Thyroid gland (tissue), 4 donors: ENCODE data around the gene BCAS3. TPM values are rescaled to one million over a fixed set of nuclear protein-coding genes. Genes with fewer than 3 reads are reported as not detected.
A peak's percentile ranks its signal among the peaks of the same experiment; 100 is the strongest.

Source experiments
- DNase-seq, 2 donors: peaks; one replicate each; pipeline ENCODE4 v3.0.0-alpha.2; 2019
- H3K27ac ChIP-seq, 3 donors: fragments of 200-600 bp; sonication (generic); 1 replicate in 2 of 3; 2 replicates in 1 of 3; pipeline ENCODE4 v1.5.1; 2016 to 2019; ENCODE audit warnings: mild to moderate bottlenecking in 1 of 3, moderate library complexity in 1 of 3
- H3K27me3 ChIP-seq: fragments of 200-600 bp; sonication (generic); one replicate; pipeline ENCODE4 v1.5.1; 2019
- H3K36me3 ChIP-seq, 2 donors: fragments of 200-600 bp; sonication (generic); one replicate each; pipeline ENCODE4 v1.5.1; 2016 to 2019
- H3K4me1 ChIP-seq, 2 donors: fragments of 200-600 bp; sonication (generic); one replicate each; pipeline ENCODE4 v1.5.1; 2017 to 2019
- H3K4me3 ChIP-seq, 3 donors: fragments of 200-600 bp; sonication (generic); replicated peaks in 1 of 3; 1 replicate in 2 of 3; 2 replicates in 1 of 3; pipeline ENCODE4 v1.5.1; 2016; ENCODE audit warnings: mild to moderate bottlenecking in 1 of 3
- H3K9me3 ChIP-seq: fragments of 200-600 bp; sonication (generic); one replicate; pipeline ENCODE4 v1.5.1; 2017
- POLR2A ChIP-seq, 2 donors: fragments of 450-650 bp; IDR thresholded peaks; one replicate each; pipeline ENCODE4 v1.6.1; 2017; ENCODE audit warnings: antibody characterized with exemption in 2 of 2, mild to moderate bottlenecking in 2 of 2, moderate library complexity in 1 of 2
- WGBS, 2 donors: methylation state at CpG; one replicate each; pipeline ENCODE4 v1.1.5; 2017; 5-methylcytosine and 5-hydroxymethylcytosine counted together
- intact Hi-C: fragments of 100-400 bp; cut with DNase I; formaldehyde crosslinking; loops from one replicate; pipeline ENCODE4 v1.15.1; 2023
- total RNA-seq, 4 donors: library from RNA; depleted of rRNA; stranded (reverse); fragments of >200 nt; gene quantifications; one replicate each; pipeline ENCODE4 v1.2.3, GENCODE V29; 2016
- TF ChIP-seq, protein P1 (sequence below), 6 experiments: fragments of 200-600 bp in 3 of 6; fragments of 450-650 bp in 3 of 6; sonication (generic) in 3 of 6; IDR thresholded peaks; one replicate each; pipeline ENCODE4 v1.5.1; 2016 to 2019; ENCODE audit warnings: antibody characterized with exemption in 6 of 6, mild to moderate bottlenecking in 2 of 6, inconsistent platforms in 1 of 6, moderate library complexity in 1 of 6

BCAS3 gene
- total RNA-seq, 4 donors from 2014 or later: 41.8 to 78.7 (median 51.6) TPM

- peaks cover 20 to 41% of the 10 kb centered on the region in 2 donors for H3K4me1 ChIP-seq
- no peak for DNase-seq
- intact Hi-C loops: loop anchor here (5.0 kb wide), 1 partner anchor 190 kb away; no protein-coding TSS in a partner anchor
- 2% methylated on average over 22 of the region's 67 CpGs; no CpG with 5 or more reads in 1 of the 2 donors for WGBS, 2 donors
- peaks cover 22% of the 10 kb centered on the region for H3K27me3 ChIP-seq
- H3K9me3 ChIP-seq: no peaks in the 10 kb centered on the region
- peak overlapping the region; percentile 53 to 95 (median 66) for H3K27ac ChIP-seq
- no peak for TF ChIP-seq POLR2A (IDR thresholded peaks at IDR 0.05)
- peak overlapping the region in 1 of 3 donors; percentile 73 for H3K4me3 ChIP-seq
- no peaks in the 10 kb centered on the region for H3K36me3 ChIP-seq
These were observed 719.6 kb downstream of the BCAS3 start for GRCh38 chr17:61397086-61397842.

DNA sequence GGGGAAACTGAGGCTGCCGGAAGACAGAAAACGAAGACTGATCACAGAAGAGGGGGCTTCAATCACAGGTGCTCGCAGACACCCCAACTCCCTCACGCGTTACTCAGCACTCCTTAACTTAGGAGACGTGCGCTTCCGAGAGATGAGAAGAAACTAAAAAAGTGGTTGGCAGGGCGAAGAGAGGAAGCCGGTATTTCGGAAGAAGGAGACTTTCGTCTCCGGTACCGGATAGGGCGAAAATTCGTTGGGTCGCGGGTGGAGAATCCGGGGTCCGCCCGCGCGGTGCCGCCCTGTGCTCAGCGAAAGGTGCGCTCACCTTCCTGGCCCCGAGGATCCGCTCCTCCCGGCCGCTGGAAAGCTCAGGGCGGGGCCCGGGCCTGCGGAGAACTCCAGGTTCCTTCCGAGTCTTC is 721.1 kb downstream of the BCAS3 start:
- peaks cover 0 to 7% of the 10 kb centered on the region in 2 donors for H3K36me3 ChIP-seq
- no peak for DNase-seq
- H3K9me3 ChIP-seq: no peaks in the 10 kb centered on the region
- peak overlapping the region; percentile 35 to 73 (median 35) for H3K4me3 ChIP-seq
- peaks cover 31% of the 10 kb centered on the region for H3K27me3 ChIP-seq
- H3K27ac ChIP-seq: peak overlapping the region; percentile 87 to 95 (median 91)
- TF ChIP-seq, protein P1, sequence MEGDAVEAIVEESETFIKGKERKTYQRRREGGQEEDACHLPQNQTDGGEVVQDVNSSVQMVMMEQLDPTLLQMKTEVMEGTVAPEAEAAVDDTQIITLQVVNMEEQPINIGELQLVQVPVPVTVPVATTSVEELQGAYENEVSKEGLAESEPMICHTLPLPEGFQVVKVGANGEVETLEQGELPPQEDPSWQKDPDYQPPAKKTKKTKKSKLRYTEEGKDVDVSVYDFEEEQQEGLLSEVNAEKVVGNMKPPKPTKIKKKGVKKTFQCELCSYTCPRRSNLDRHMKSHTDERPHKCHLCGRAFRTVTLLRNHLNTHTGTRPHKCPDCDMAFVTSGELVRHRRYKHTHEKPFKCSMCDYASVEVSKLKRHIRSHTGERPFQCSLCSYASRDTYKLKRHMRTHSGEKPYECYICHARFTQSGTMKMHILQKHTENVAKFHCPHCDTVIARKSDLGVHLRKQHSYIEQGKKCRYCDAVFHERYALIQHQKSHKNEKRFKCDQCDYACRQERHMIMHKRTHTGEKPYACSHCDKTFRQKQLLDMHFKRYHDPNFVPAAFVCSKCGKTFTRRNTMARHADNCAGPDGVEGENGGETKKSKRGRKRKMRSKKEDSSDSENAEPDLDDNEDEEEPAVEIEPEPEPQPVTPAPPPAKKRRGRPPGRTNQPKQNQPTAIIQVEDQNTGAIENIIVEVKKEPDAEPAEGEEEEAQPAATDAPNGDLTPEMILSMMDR (IDR thresholded peaks at IDR 0.05): no peak
- no peak for TF ChIP-seq POLR2A (IDR thresholded peaks at IDR 0.05)
- intact Hi-C loops: loop anchor here (5.0 kb wide), 1 partner anchor 191 kb away; no protein-coding TSS in a partner anchor
- H3K4me1 ChIP-seq: peaks cover 20 to 53% of the 10 kb centered on the region in 2 donors
- WGBS, 2 donors: 3 to 5% methylated on average over 19 to 27 of the region's 34 CpGs

DNA sequence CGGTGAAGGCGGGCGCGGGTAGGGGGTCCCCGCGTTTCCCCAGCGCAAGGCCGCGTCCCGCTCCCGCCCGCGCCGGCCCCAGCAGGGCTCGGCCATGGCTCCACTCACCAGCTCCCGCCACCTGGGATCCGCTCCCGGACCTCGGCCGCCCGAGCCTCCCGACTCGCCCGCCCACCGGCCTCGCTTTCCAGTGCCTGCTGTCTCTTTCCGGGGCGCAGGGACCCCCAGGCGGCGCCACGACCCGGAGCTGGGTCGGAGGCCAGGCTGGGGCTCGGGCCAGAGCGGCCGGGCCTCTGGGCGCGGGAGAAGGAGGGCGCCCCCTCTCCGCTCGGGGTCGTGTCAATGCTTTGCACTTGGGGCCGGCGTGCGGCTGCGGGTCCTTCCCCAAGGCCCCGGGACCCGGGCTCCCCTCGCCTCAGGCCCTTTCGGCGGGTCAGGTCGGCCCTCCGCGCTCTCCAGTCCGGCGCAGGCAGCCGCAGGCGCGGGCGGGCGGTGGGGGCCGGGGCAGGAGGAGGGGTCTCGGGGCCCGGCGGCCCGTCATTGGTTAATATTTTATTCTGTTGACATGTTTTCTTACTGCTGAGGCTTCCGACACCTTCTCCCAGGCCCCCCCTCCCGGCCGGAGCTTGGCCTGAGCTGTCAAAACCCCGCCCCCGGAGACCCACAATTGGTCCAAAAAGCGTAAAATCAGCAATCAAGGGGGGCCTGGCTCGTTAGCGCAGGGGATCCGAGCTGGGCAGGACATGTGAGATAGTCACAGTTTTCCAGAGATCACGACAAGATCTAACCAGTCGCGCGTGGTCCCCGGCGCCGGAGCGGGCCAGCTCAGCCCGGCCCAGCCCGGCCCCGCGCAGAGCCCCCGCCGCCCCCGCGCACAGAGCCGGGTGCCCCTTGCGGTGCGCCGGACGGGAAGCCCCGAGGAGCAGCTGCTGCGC is 721.7 kb downstream of the BCAS3 start, which contains the start of gene TBX2:
Gene TBX2 (plus strand): TSS at position 713 of the 935 bp plus-strand sequence. CDS start 334 bp downstream, outside the sequence.
- Histone ChIP-seq H3K4me1 (peaks cover 20 to 59% of the 10 kb centered on the region in 2 donors), H3K27ac (peak within 1 kb of the TSS; percentile 87 to 95 (median 91)), H3K27me3 (peaks cover 37% of the 10 kb centered on the region), H3K36me3 (peaks cover 0 to 7% of the 10 kb centered on the region in 2 donors), H3K9me3 (no peaks in the 10 kb centered on the region), H3K4me3 (peak within 1 kb of the TSS; percentile 35 to 73 (median 37))
- peak; percentile 57 to 61 for DNase-seq
- intact Hi-C loops: loop anchor here (5.0 kb wide), 1 partner anchor 192 kb away; no protein-coding TSS in a partner anchor
- 0 to 3% methylated on average over 13 to 18 of the region's 98 CpGs for WGBS, 2 donors
- TF ChIP-seq, protein P1 (IDR thresholded peaks at IDR 0.05): no peak
- peak in 1 of 2 donors; percentile 42 for TF ChIP-seq POLR2A (IDR thresholded peaks at IDR 0.05)

DNA sequence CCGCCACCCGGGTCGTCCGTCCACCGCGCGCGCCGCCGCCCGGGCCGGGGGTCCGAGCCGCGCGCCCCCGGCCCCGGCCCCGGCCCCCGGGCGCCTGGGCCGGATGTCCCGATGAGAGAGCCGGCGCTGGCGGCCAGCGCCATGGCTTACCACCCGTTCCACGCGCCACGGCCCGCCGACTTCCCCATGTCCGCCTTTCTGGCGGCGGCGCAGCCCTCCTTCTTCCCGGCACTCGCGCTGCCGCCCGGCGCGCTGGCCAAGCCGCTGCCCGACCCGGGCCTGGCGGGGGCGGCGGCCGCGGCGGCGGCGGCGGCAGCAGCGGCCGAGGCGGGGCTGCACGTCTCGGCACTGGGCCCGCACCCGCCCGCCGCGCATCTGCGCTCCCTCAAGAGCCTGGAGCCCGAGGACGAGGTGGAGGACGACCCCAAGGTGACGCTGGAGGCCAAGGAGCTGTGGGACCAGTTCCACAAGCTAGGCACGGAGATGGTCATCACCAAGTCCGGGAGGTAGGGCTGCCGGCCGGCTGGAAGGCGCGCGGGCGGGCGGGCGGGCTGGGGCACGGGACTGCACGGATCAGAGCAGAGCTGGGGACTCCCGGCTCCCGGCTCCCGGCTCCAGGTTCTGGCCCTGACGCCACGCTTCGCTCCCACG is 722.5 kb downstream of the BCAS3 start:
- TF ChIP-seq POLR2A (IDR thresholded peaks at IDR 0.05): no peak
- TF ChIP-seq, protein P1 (IDR thresholded peaks at IDR 0.05): no peak
- Histone ChIP-seq H3K27me3 (peaks cover 40% of the 10 kb centered on the region), H3K27ac (peak overlapping the region; percentile 69 to 91 (median 75)), H3K36me3 (peaks cover 1 to 14% of the 10 kb centered on the region in 2 donors), H3K4me3 (peak overlapping the region in 2 of 3 donors; percentile 37 to 73), H3K9me3 (no peaks in the 10 kb centered on the region), H3K4me1 (peaks cover 28 to 67% of the 10 kb centered on the region in 2 donors)
- WGBS, 2 donors: 0 to 1% methylated on average over 19 to 25 of the region's 90 CpGs
- intact Hi-C loops: no loop called here
- DNase-seq: no peak
